GM12873 (cell line): ENCODE results near the gene BASP1.

ENCODE experiments used
- CTCF ChIP-seq: IDR thresholded peaks from 2 replicates; pipeline ENCODE4 v1.5.1; 2012; ENCODE audit warnings: low read depth, mild to moderate bottlenecking, moderate library complexity, low read length, control low read depth; ENCODE audit not compliant: insufficient read depth; ENCODE audit errors: missing control alignments

BASP1 gene

GRCh38 chr5:17234374-17234773 lies 16.9 kb downstream of the BASP1 start:
- no peak for TF ChIP-seq CTCF

GRCh38 chr5:17235731-17236330 lies 18.4 kb downstream of the BASP1 start:
- no peak for TF ChIP-seq CTCF

GRCh38 chr5:17238521-17239041 lies 21.1 kb downstream of the BASP1 start:
- no peak for TF ChIP-seq CTCF

GRCh38 chr5:17239953-17240352 lies 22.5 kb downstream of the BASP1 start:
- no peak for TF ChIP-seq CTCF

GRCh38 chr5:17240487-17240886 lies 23.1 kb downstream of the BASP1 start:
- TF ChIP-seq CTCF = no peak

GRCh38 chr5:17241635-17242034 lies 24.2 kb downstream of the BASP1 start:
- TF ChIP-seq CTCF = no peak

GRCh38 chr5:17243287-17244063 lies 26.0 kb downstream of the BASP1 start:
- no peak for TF ChIP-seq CTCF
